GM23248 (cell line): ENCODE measurements around the gene AMFR.

ENCODE experiments used
- EZH2 ChIP-seq: fragments of 200-600 bp; sonication (generic); IDR thresholded peaks from 2 replicates; pipeline ENCODE4 v1.6.1; 2018; ENCODE audit warnings: antibody characterized with exemption, mild to moderate bottlenecking; ENCODE audit not compliant: insufficient read depth, poor library complexity, severe bottlenecking
- EZH2phosphoT487 ChIP-seq: fragments of 200-600 bp; sonication (generic); IDR thresholded peaks from 2 replicates; pipeline ENCODE4 v1.6.1; 2018; ENCODE audit warnings: antibody characterized with exemption, moderate library complexity, mild to moderate bottlenecking, low read depth; ENCODE audit not compliant: insufficient read depth

- TF ChIP-seq EZH2 (no peak), EZH2phosphoT487 (no peak)
Measured at GRCh38 chr16:56330476-56330875, 94.9 kb downstream of the AMFR start.
